GM21381 (cell line): ENCODE measurements around the gene PPEF2.

ENCODE experiments used
- ATAC-seq: cut with Tn5 transposase; IDR thresholded peaks from one replicate; pipeline ENCODE4 v1.9.1; 2021; ENCODE audit warnings: mild to moderate bottlenecking, moderate library complexity; ENCODE audit not compliant: unreplicated experiment

PPEF2 gene

GRCh38 chr4:75834772-75835154, 67.5 kb downstream of the PPEF2 start:
- ATAC-seq = no peak

- ATAC-seq = no peak
Observed at GRCh38 chr4:75834095-75834771, 68.0 kb downstream of the PPEF2 start.

GRCh38 chr4:75831856-75832405, 70.3 kb downstream of the PPEF2 start:
- ATAC-seq = no peak

GRCh38 chr4:75830906-75831305, 71.3 kb downstream of the PPEF2 start:
- ATAC-seq = no peak

GRCh38 chr4:75823812-75824211, 78.4 kb downstream of the PPEF2 start:
- no peak for ATAC-seq

GRCh38 chr4:75822416-75822815, 79.8 kb downstream of the PPEF2 start:
- ATAC-seq = no peak

GRCh38 chr4:75821966-75822365, 80.3 kb downstream of the PPEF2 start:
- no peak for ATAC-seq

GRCh38 chr4:75821216-75821615, 81.0 kb downstream of the PPEF2 start:
- ATAC-seq = no peak

- no peak for ATAC-seq
Observed at GRCh38 chr4:75820676-75821075, 81.6 kb downstream of the PPEF2 start.

GRCh38 chr4:75820197-75820596, 82.1 kb downstream of the PPEF2 start:
- no peak for ATAC-seq

GRCh38 chr4:75819121-75819520, 83.1 kb downstream of the PPEF2 start:
- ATAC-seq = no peak

GRCh38 chr4:75817901-75818300, 84.4 kb downstream of the PPEF2 start:
- ATAC-seq = no peak
